NK-92 treated with Interleukin-12 subunit alpha and Interleukin-12 subunit beta, amount 100 ng/mL, for 24 hours (cell line): ENCODE results near the gene ZNF160.
"Not testable (repeated sequence)": the region's sequence is repeated elsewhere in the genome, so short reads cannot be mapped to it uniquely, and the experiment has no call there.

Experiments used
- DNase-seq: peaks from one replicate; lab custom pipeline; 2025; lab: John Stamatoyannopoulos, UW

Gene ZNF160

GRCh38 chr19:53103234-53104203 is at the start of gene ZNF160:
Gene ZNF160 (minus strand): TSS chr19:53103422. CDS start chr19:53086276, 17,146 bp downstream.
- DNase-seq: peak; percentile 84

DNA sequence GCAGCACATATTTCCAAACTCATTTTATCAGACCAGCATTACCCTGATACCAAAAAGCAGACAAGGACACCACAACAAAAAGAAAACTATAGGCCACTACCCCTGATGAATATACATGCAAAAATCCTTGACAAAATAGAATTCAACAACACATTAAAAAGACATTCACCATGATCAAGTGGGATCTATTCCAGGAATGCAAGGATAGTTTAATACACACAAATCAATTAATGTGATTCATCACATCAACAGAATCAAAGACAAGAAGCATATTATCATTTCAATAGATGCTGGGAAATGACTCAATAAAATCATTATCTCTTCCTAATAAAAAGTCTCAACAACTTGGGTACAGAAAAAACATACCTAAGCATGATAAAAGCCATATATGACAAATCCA is 44.4 kb upstream of the ZNF160 start:
- no peak for DNase-seq

- DNase-seq: no peak
These were observed 37.1 kb upstream of the ZNF160 start for GRCh38 chr19:53140351-53140750.

DNA sequence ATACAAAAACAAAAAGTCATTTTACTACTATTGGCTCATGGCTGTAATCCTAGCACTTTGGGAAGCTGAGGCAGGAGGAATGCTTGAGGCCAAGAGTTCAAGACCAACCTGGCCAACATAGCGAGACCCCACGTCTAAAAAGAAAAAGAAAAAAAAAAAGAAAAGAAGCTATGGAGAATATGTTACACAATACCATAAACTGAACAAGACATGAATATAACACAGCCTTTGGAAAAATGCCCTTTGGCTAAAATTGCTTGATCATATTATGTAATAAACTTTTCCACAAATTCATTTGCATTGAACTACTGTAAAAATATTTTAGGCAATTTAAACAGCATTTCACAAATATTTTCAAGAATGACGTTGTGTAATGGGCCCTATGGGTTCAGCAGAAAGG is 33.2 kb upstream of the ZNF160 start:
- DNase-seq: no peak

DNA sequence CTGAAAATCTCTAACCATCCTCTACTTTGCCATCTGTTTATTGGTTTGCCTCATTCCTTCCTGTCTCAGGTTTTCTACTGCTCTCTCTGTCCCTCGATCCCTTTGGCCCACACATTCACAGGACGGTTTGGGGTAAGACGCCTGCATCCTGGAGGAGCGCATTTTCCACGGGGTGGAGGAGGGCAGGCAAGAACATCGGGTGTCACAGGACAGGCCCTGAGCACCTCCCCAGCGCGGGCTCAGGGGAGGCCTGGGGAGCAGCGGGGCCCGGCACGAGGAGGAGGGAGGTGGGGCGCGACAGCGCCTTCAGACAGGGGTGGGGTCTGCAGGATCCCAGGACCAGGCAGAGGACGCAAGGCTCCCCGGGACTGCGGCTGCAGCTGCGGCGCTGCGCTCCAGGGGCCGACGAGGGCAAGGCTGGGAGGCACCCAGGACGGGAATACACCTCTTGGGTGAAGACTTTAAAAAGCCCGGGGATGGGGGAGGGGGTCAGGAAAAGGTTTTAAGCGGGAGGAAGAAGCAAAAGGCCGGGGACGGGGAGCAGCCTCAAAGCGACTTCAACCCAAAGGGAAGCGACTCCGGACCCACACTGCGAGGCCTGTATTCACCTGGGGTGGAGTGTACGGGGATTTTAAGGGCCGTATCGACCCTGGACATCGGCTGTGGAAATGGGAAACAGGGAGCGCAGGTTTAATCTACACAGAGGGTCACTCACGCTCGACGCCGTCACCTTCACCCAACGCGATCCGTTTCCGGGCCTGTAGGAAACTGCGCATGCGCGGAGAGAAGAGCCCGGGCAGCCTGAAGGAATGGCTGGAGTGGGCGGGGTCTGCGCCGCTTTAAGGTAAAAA is 29.1 kb upstream of the ZNF160 start, which contains the start of gene ZNF415:
Gene ZNF415, minus strand, starts transcription at position 770 of the 851 bp plus-strand sequence. CDS start 10,234 bp downstream, outside the sequence.
- no peak for DNase-seq

- no peak for DNase-seq
These were observed 28.5 kb upstream of the ZNF160 start for GRCh38 chr19:53131727-53132126.

DNA sequence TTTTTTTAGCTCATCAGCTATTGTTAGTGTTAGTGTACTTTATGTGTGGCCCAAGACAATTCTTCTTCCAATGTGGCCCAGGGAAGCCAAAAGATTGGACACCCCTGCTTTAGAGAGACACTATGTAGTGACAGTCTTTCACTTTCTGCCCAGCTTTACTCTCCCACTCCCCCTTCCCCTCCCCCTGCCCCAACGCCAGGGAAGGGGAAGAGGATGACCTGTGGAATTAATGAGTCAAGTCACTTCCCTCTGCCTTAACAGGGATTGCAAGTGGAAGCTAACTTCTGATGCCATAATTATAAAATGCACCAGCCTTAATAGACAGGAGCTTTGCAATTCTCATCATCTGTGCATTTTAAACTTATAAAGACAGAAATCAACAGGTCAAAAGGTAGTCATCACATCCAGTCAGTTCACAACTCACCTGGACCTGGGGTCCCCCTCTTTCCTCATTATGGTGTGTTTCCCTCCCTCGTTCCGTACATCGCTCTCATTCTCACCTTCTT is 27.9 kb upstream of the ZNF160 start:
- no peak for DNase-seq

DNA sequence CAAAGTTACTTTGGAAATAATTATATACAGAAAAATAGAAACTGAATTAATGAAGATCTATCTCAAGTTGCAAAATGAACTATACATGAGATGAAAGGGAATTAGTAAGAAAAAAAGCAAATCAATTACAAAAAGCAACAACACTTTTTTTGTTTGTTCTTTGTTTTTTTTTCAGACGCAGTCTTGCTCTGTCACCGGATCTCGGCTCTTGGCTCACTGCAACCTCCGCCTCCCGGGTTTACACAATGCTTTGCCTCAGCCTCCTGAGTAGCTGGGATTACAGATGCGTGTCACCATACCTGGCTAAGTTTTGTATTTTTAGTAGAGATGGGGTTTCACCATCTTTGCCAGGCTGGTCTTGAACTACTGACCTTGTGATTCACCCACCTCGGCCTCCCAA is 27.3 kb upstream of the ZNF160 start:
- DNase-seq: no peak

GRCh38 chr19:53126733-53127526 is 23.7 kb upstream of the ZNF160 start:
- not testable (repeated sequence) for DNase-seq

GRCh38 chr19:53123400-53123799 is 20.2 kb upstream of the ZNF160 start:
- no peak for DNase-seq

DNA sequence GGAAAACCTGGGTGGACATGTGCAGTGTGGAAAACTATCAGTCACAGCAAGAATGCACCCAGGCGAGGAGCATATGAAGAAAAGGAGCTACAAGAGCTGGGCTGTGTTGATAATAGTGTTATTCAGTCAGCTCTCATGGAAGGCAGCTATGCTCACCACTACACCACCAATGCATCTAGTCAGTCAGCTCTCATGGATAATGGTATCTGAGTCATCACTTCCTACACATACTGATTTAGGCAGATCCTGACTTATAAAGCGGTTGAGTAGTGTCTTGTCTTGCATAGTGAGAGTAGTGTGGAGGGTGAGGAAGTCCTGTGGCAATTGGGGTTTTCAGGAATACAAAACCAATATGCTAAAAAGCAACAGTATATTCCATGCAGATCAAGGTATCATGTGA is 9.1 kb upstream of the ZNF160 start:
- no peak for DNase-seq

DNA sequence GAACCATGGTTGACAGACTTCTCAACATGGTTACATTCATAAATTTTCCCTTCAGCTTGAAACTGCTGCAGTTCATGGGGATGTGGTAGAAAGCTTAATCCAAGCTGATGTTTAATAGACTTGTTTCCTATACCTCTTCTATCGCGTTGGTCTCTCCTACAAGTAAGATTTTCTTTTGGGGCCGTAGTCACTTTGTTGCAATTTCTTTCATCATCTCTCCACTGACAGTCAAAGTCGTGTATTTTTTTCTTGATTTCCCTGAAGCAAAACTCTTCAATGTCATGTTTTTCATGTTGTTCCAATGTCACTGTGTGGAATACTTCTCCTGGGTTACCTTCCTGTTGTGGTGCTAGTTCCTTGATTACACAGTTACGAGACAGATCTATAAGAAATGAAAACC is 6.3 kb upstream of the ZNF160 start:
- no peak for DNase-seq

- DNase-seq: no peak
These were observed 427 bp downstream of the ZNF160 start for GRCh38 chr19:53102756-53103233.

GRCh38 chr19:53102206-53102755 is 941 bp downstream of the ZNF160 start:
- DNase-seq: no peak

DNA sequence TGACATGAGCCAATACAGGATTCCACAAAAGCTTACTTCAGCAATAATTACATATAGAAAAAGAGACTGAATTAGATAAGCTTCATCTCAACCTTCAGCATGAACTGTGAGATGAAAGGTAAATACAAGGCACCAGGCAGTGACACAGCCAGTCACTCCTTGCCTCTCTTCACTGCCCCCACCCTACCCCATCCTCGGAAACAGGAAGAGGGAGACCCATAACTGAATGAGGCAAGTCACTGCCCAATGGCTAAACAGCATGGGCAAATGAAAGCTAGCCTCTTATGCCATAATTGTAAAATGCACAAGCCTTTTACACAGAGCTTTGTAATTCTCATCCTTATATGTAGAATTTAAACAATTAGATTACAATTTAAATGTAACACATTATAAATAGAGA is 1.7 kb downstream of the ZNF160 start:
- DNase-seq: no peak

- not testable (repeated sequence) for DNase-seq
These were observed 4.7 kb downstream of the ZNF160 start for GRCh38 chr19:53098570-53098969.

- DNase-seq: not testable (repeated sequence)
These were observed 6.1 kb downstream of the ZNF160 start for GRCh38 chr19:53096982-53097690.

DNA sequence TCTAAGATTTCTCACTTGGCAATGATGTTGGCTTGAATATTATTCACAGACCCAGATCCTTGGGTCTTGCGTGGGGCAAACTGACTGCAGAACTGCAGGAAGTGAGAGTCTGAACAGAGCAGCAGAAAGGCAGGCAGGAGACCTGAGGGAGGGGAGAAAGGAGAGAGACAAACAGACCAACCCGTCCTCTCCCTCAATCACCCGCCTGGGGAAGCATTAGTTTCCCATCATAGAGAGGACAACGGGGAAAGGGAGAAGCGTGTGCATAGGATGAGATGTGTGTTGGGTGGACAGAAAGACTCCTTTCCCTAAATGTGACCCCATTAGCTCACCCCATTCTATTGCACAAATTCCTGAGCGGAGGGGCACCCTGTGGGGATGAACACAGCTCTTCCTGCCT is 6.6 kb downstream of the ZNF160 start:
- not testable (repeated sequence) for DNase-seq

DNA sequence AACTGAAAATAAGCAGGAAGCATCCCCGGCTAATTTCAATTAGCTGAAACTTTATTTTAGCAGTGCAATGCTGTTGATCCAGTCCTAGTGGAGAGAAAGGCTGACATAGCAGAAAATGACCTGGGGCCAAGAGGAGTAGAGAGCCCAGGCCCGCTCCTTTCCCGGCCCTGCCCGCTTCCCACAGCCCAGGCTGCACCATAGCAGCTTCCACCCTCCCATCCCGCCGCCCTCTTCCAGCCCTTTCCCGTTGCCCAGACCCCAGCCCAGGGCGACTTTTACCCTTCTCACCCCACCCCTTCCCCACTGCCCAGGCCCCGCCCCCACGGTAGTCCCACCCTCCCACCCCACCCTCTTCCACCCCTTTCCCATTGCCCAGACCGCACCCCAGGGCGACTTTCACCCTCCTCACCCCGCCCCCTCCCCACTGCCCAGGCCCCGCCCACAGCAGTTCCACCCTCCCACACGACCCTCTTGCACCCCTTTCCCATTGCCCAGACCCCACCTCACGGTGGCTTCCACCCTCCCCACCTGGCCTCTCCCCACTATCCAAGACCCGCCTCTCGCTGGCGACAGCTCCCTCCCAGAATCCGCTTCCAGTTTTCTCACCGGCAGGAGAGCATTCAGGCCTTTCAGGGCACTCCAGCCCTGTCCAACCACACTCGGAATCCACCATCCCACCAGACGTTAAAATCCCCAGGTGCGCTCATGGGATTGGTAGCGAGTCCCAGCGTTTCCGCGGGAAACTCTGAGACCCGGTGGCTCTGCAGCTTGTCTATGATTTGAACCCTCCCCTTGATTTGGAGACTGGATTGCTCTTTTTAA is 8.3 kb downstream of the ZNF160 start:
- no peak for DNase-seq

- DNase-seq: no peak
These were observed 10.5 kb downstream of the ZNF160 start for GRCh38 chr19:53092723-53093122.
